HG03060 (cell line): ENCODE results near the gene GJA3.

ENCODE experiments used
- ATAC-seq: cut with Tn5 transposase; IDR thresholded peaks from one replicate; pipeline ENCODE4 v1.9.1; 2021; ENCODE audit warnings: low read depth, moderate number of reproducible peaks; ENCODE audit not compliant: unreplicated experiment

The GJA3 gene

GRCh38 chr13:20101467-20102316 lies 59.2 kb downstream of the GJA3 start:
- no peak for ATAC-seq

GRCh38 chr13:20099319-20099718 lies 61.5 kb downstream of the GJA3 start:
- no peak for ATAC-seq

GRCh38 chr13:20093951-20094350 lies 66.9 kb downstream of the GJA3 start:
- no peak for ATAC-seq

- no peak for ATAC-seq
These were observed 70.5 kb downstream of the GJA3 start for GRCh38 chr13:20090349-20090748.
